DMS79 (cell line): ENCODE measurements around the gene AKNA.

Experiments used
- DNase-seq: peaks from one replicate; lab custom pipeline; 2025; lab: John Stamatoyannopoulos, UW

Gene AKNA

GRCh38 chr9:114396558-114397218 lies 8.9 kb upstream of the AKNA start:
- DNase-seq: no peak

GRCh38 chr9:114395768-114396167 lies 8.0 kb upstream of the AKNA start:
- no peak for DNase-seq

- no peak for DNase-seq
These were observed 7.5 kb upstream of the AKNA start for GRCh38 chr9:114395334-114395617.

GRCh38 chr9:114394523-114395333 lies 6.9 kb upstream of the AKNA start:
- no peak for DNase-seq

- DNase-seq: peak; percentile 15
These were observed 4.9 kb upstream of the AKNA start for GRCh38 chr9:114392749-114393112.

- DNase-seq: no peak
These were observed 3.2 kb upstream of the AKNA start for GRCh38 chr9:114390952-114391351.

- no peak for DNase-seq
These were observed 2.0 kb upstream of the AKNA start for GRCh38 chr9:114389612-114390368.

- DNase-seq: no peak
These were observed 1.1 kb upstream of the AKNA start for GRCh38 chr9:114388764-114389375.

- DNase-seq: no peak
These were observed 538 bp upstream of the AKNA start for GRCh38 chr9:114388357-114388682.

GRCh38 chr9:114386886-114387679 lies 699 bp downstream of the AKNA start:
- DNase-seq: peak; percentile 74

GRCh38 chr9:114386361-114386885 lies 1.4 kb downstream of the AKNA start:
- DNase-seq: no peak

GRCh38 chr9:114385397-114386181 lies 2.2 kb downstream of the AKNA start:
- no peak for DNase-seq

GRCh38 chr9:114384836-114385396 lies 2.9 kb downstream of the AKNA start:
- DNase-seq: no peak

- no peak for DNase-seq
These were observed 3.4 kb downstream of the AKNA start for GRCh38 chr9:114384341-114384740.

- no peak for DNase-seq
These were observed 4.1 kb downstream of the AKNA start for GRCh38 chr9:114383521-114384231.

GRCh38 chr9:114382699-114383520 lies 4.9 kb downstream of the AKNA start:
- no peak for DNase-seq

- DNase-seq: no peak
These were observed 8.9 kb downstream of the AKNA start for GRCh38 chr9:114378883-114379282.

- DNase-seq: no peak
These were observed 9.8 kb downstream of the AKNA start for GRCh38 chr9:114378016-114378415.
